ENCODE measurements around the gene MAMLD1.

DNA sequence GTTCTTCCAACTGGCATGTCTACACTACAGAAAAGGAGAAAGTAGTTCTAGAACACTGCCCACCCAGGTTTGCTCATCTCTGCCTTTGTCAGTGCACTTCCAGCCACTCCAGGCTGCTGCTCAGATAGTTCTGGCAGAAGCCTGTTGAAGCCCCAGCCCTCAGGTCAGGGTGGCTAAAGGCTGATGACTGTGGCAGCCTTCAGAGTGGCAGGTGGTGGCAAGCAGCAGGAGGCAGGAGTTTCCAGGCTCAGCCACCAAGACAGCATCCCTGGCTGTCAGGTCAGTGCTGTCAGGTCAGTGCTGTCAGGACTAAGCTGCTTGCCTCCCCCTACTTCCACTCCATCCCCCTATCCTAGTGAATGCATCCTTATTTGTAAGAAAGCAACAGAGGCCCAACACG is 100.4 kb downstream of the MAMLD1 start:
- no peak for TF ChIP-seq YY1 (IDR thresholded peaks at IDR 0.05; ENCODE audit: insufficient read depth, insufficient read length)
- TF ChIP-seq ZNF274 (IDR thresholded peaks at IDR 0.05; ENCODE audit: low read depth, low read length) = no peak
